HG03103 (cell line): ENCODE data around the gene C1orf87.

ENCODE experiments used
- ATAC-seq: cut with Tn5 transposase; IDR thresholded peaks from one replicate; pipeline ENCODE4 v1.9.1; 2021; ENCODE audit warnings: low read depth; ENCODE audit not compliant: unreplicated experiment

Gene C1orf87, protein sequence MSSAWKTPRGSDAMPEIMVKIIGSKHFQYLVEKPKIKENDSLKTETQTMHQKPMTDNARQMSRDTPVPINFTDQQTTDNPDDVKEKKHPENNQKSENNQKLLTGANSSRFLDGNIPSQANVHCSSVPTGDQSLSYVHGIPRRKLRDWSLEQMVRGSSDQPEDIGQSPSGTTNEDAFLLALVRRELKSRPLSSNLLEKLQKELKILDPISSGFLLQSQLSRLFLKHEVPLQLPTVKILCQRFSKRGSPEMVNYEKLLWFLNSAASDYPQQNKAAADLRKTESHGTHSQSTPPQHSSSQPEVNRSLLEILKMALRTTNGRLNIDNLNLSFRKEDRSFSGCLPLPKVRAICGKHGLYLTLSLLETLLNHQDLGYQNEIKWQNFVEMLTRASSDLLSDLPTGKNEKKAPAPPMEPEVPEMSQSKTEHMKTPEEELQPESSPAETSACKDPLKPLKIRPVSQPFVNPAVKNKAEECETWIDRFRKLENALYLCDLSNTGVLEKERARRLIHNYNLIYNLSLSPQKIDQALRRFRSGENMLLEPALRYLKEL

DNA sequence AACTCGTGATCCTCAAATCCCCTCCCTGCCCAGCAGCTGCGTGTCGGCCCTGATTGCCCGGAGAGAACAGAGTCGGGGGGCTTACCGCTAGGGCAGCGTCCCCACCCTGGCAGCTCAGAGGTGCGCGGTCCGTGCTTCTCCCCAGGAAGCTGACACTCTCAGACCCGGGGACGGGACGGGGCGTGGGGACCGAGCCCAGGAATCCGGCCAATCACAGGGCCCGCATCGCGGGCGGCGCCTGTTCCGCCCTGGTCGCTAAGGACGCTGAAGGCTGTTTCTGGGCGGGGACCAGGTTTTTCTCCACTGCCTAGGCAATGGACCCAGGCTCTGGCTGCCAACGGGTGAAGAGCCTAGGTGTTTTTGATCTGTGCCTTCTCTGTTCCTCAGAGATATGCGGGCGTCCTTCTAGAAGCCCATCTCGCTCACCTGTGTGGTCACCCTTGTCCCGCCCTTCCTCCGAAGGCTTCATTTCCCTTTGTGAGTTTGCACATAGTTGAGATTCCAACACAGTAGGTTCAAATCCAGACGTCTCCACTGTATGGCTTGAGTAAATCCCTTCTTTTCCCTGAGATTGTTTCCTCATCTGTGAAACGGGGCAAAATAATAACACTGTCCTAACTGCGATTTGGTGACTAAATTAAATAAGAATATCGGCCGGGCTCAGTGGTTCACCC is at the start of gene C1orf87:
Gene C1orf87, minus strand, starts transcription at position 166 of the 674 bp plus-strand sequence. CDS start 1,127 bp downstream, outside the sequence.
- no peak for ATAC-seq

DNA sequence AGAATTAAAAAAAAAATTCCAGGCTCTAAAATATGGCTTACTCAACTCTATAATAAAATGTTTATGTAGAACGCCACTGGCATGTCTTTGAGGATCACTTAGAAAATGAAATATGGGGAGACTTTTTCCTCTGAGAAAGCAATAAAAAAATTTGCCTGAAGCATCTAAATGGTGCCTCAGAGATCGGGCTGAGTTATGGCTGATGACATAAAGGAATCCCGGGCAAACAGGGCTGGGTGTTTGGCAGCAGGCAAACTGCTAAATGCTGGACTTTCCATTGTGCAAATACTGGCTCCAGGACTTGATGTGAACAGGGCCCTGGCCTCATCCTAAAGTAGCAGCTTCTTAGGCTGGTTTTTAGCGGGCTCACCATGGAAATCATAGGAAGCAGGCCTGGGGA is 44.5 kb upstream of the C1orf87 start:
- no peak for ATAC-seq

DNA sequence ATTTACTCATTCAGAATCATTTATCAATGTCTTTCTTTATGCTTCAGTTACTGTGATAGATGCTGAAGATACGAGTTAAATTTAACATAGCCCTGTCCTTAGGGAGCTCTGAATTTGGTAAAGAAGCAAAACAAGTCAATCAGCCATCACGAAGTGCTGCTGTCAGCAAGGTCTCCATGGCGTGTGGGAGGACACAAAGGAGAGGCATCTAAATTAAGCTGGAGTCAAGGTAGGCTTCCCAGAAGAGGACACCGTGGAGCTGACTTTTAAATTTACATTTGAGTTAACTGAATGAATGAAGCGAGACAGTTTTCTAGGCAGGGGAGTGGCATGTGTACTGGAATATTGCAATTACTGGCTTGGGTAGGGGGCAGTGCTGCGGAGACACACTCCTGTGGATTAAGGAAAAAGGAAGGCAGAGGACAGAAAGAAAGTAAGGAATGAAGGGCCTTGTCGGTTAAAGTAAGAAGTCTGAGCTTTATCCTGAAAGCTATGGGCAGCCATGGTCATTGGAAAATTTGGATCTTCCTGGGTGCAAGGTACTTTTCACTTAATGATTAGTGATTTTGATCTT is 41.3 kb upstream of the C1orf87 start:
- no peak for ATAC-seq

DNA sequence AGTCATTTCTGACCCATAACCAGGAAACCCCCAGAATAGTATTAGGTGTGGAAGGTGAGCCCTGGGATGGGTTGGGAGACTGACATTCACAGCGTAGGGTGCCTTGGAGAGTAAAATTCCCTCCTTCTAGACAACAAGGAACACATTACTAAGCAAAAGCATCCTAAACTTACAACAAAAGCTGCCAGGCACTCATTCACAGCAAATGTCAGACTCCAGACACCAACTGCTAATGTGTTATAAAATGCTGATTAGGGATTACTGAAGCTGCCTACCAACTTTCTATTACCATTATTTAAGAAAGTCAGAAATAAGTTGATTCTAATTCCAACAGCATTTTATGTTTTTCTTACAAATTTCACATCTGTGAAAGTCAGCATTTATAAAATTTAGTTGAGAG is 40.0 kb upstream of the C1orf87 start:
- no peak for ATAC-seq

DNA sequence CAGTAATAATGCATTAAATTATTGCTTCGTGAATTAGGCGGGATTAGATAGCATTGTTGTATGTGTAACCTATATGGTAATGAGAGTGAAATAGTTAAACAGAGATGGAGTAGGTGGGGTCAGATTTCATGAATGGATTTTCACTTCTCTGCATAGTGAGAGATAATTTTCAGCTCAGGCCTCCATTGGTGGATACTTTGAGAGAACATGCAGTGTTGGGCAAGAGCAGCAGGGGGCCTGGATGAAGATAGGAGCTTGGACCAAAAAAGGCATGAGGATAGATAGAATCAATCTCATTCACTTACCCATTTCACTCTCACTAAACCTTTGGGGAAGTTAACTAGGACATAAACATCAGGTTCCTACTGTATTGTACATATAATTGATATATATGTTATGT is 39.5 kb upstream of the C1orf87 start:
- ATAC-seq: no peak

DNA sequence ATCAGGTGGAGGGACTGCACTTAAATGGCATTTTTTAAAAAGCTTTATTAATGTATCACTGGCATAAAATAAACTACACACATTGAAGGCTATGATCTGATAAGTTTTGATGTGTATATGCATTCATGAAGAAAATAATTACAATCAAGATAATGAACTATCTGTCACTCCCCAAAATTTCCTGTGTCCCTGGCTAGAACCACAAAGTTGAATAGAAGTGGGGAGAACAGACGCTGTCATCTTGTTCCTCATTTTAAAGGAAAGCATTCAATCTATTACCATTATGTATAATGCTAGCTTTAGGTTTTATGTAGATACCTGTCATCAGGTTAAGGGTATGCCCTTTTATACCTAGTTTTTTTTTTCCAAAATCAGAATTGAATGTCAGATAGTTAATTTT is 38.1 kb upstream of the C1orf87 start:
- ATAC-seq: no peak

DNA sequence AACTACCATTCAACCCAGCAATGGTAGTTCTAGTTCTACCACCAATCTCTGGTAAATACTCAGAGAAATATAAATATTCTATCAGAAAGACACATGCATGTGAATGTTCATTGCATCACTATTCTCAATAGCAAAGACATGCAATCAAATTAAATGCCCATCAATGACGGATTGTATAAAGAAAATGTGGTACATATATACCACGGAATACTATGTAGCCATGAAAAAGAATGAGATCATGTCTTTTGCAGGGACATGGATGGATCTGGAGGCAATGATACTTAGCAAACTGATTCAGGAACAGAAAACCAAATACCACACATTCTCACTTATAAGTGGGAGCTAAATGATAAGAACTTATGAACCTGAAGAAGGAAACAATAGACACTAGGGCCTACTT is 37.5 kb upstream of the C1orf87 start:
- ATAC-seq: no peak

DNA sequence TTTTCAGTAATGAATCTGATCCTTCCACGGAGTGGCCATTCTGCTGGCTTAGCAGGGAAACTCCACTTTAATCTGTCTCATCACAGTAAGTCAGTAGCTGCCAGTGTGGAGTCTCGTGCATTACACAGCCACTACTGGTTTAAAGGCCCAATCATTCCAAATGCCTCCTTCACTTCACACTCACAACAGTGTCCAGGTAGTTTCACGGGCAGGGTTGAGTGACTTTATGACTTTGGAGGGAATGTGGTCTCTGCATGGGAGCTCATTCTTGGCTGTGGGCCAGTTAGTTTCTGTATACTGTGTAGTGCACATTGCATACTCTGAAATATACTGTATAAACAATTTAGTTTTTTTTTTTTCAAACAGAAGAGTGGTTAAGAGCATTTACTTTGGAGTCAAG is 34.6 kb upstream of the C1orf87 start:
- no peak for ATAC-seq

DNA sequence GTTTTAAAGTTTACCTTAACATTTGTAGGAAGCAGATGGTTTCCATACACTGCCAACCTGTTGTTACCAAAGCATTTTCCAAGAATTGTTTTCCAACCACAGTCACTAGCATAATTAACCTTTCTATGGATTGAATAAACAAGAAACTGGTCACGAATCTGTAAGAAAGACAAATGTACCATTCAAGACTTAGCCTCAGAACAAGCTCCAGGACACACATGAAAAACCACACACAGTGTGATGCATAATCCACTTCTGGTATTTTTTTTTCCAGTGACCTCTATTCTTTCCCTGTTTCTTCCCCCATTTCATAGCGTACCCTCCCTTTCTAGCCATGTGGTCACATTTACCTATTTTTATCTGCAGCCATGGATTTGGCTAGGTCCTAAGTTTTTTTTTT is 29.6 kb upstream of the C1orf87 start:
- ATAC-seq: no peak

DNA sequence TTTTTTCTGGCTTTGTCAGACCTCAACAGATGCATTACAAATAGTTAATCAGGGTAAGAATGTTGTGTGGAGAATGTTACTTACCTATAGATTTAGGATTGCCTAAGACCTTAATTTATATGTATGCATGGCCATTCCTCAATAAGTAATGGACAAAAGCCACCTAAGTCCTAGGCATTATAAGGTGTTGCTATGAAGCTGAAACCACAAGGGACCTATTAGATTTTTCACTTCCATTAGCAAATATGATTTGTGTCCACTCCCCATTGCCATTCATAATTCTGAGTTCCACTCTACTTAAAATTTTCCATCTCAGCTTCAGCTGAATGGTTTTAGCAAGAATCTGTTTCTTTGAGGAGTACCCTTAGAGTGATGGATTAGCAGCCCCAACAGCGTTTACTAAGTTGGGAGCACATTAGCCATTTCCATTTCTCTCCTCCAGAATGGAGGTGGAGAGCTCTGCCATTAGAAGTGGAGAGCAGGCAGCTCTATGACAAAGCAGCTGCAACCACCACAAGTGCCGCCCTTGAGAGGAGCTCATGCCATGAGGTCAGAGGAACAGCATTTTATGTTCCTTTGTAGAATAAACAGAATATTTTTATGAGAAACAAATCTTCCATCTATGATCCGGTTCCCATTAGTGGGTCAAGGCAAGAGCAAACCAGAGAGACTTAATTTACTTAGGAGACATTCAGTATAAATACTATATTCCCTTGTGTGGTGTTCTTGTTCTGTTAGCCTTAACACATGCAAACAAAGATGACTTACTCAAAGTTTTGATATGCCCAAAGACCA is 28.9 kb upstream of the C1orf87 start:
- no peak for ATAC-seq

DNA sequence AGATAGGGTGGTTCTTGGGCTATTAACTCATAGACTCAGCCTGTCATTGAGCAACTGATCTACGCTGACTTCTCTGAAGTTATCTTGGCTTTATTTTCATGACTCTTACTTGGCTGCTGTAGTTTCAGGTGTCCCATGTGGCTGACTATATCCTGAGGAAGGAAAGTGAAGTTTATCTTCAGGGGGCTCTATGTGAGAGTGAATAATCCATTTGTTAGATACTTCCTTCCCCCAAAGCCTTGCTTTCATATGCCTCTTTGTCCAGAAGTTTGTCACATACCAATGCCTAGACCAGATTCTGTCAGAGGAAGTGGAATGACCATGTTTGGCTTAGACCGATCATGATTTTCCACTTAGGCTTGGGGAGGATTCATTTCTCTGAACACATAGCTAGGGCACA is 27.9 kb upstream of the C1orf87 start:
- no peak for ATAC-seq

DNA sequence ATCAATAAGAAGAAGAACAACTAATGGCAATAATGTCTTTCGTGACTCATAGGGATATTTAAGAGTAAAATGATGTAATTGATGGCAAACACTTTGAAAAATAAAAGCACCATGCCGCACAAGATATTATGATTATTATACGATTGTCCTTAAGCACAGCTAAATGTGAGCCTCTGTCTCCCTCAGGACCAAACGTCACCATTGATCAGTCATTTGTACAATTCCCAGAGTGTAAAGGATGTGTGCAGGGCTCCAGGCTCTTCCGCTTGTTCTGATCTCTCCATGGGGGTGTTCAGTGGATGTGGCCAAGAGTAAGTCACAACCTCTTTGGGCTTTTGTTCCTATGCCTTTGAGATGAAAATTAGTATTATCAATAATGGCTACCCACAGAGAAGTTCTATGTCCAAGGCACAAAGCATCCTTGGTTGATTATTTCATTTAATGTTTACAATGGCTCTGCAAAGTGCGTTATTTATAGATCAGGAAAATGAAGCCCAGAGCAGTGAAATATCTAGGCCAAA is 17.7 kb upstream of the C1orf87 start:
- ATAC-seq: no peak

DNA sequence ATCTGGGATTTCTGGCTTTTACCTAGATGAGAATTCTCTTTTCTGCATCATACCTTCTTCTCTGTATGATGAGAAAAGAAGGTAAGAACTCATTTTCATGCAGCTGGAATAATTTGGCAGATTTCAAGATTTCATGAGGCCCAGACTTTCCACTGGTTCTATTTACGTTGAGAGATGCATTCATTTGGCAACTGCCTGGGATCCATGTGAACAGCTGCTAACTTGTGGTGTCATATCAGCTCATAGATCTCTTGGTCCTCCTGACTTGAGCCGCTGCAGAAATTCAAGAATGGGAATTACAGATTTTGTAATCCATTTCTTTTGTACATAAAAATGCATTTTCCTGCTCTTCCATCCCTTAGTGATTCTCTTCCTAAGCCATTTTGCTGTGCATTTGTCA is 17.1 kb upstream of the C1orf87 start:
- ATAC-seq: no peak

DNA sequence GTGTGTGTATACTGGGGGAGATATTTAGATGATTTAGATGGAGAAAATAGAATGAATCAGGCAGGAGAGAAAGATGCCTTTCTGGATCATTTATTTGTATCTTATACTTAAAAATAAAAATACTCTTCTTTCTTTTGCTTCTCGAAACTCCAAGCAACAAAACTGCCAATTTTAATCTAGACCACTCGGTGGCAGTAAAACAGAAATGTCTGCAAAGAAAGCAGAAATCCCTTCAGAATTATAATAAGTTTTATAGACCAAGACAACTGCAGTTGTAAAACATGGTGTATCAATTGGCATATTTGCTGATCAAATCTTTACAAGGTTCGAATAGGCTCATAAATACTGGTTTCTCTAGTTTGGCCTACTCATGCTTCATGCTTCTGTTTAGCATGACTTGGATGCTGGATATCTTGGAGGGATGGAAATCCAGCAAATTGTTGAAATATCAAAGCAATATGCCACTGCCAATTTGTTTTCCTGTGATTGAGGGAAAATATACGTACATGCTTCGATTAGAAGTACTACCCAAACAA is 15.1 kb upstream of the C1orf87 start:
- ATAC-seq: no peak

DNA sequence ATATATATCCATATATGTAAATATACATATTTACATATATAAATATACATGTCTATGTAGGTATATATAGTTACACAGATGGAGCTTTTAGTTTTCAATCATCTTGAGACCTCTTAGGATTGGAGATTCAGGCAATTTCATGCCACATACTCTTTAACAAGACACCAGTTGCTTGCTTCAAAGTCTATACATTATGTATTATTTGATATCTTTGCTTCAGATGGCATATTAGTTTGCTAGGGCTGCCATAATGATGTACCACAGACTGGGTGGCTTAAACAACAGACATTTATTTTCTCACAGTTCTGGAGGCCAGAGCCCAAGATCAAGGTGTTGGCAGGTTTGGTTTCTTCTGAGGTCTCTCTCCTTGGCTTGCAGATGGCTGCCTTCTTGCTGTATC is 14.1 kb upstream of the C1orf87 start:
- no peak for ATAC-seq

DNA sequence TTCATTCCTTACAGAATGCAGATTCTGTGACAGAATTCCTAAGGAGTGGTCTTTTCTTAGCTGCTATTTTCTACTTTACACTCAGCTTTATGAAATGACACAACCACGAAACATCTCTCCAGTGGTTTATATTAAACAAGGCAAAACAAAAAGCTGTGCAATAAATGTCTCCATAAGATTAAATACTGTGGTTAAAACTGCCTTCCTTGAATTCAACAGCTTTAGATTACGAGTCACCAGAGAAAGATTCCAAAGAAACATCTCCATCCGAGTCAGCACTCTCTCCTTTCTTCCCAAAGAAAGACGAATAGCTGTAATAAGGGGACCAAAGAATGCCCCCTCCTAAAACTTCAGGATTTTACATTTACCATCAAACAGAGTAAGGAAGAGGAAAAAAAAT is 4.6 kb upstream of the C1orf87 start:
- no peak for ATAC-seq

DNA sequence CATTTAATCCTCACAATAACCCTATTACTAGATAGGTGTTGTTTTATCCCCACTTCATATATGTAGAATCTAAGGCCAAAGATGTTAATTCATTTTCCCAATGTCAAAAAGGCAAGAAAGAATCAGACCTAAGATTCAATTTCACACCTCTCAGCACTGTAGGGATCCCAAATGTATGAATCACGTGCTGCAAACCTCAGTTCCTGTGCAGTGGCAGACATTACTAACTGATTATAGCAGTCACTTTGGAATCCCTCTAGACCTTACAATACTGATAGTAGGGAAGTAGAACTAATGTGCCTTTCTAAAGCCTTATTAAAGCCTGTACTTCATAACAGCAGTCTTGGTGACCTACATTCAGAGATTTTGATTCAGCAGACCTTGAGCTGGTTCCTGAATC is 2.3 kb downstream of the C1orf87 start:
- no peak for ATAC-seq

DNA sequence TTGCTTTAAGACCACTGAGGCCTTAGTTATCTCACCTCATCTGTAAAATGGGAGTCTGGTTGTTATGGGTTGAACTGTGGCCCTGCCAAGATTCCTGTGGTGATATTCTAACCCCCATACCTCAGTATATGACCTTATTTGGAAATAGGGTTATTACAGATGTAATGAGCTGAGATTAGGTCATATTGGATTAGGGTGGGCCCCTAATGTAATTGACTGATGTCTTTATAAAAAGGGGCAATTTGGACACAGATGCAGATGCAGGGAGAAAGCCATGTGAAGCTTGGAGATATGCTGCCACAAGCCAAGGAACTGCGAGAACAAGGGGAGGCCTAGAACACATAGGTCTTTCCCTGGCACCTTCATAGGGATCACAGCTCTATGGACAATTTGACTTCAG is 3.9 kb downstream of the C1orf87 start:
- no peak for ATAC-seq

DNA sequence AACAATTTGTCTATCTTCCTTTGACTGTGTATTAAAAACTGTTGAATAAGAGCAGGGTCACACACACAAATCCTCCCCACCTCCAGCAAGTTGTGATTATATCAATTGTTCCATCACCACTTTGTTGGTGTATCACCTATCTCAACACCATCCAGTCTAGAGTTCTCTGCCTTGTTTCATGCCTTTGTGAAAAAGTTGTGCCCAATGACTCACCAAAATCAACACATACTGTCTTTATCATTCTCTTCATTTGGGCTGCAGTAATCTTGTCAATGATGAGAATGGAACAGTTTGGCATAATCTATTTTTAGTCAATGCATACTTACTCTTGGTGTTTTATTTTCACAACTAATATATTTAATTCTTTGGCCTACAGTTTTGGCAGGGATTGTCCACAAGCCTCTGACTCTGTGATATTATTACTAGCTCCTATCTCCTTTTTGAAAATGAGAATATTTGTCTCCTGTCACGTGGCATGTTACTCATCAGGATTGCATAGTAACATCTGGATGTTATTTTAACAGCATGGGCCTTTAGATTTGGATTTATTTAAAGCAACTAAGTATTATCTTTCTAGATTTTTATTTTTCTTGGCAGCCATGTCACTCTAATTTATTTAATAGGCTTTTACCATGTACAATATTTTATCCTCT is 5.1 kb downstream of the C1orf87 start:
- no peak for ATAC-seq

DNA sequence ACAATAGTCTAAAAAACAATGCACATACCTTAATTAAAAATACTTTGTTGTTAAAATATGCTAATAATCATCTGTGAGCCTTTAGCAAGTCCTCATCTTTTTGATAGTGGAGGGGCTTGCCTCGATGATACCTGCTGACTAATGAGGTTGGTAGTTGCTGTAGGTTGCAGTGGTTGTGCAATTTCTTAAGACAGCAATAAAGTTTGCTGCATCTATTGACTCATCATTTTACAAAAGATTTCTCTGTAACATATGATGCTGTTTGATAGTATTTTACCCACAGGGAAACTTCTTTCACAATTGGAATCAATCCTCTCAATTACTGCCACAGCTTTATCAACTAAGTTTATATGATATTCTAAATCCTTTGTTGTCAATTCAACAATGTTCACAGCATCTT is 7.6 kb downstream of the C1orf87 start:
- ATAC-seq: no peak
